HEK293 (cell line): Measurements from ENCODE around the gene HNRNPUL1.

Source experiments
- BCL11A ChIP-seq: fragments of 450-650 bp; formaldehyde crosslinking; IDR thresholded peaks from 2 replicates; pipeline ENCODE4 v1.5.1; 2016; ENCODE audit warnings: low read depth, missing biosample characterization, missing genetic modification characterization
- INSM2 ChIP-seq: fragments of 450-650 bp; formaldehyde crosslinking; IDR thresholded peaks from 2 replicates; pipeline ENCODE4 v1.5.1; 2016; ENCODE audit warnings: missing biosample characterization, missing genetic modification characterization
- KLF1 ChIP-seq: fragments of 450-650 bp; formaldehyde crosslinking; IDR thresholded peaks from 2 replicates; pipeline ENCODE4 v1.5.1; 2016; ENCODE audit warnings: missing biosample characterization, missing genetic modification characterization
- KLF16 ChIP-seq: fragments of 450-650 bp; formaldehyde crosslinking; IDR thresholded peaks from 2 replicates; pipeline ENCODE4 v1.5.1; 2017; ENCODE audit warnings: missing biosample characterization, missing genetic modification characterization
- KLF8 ChIP-seq: fragments of 450-650 bp; formaldehyde crosslinking; IDR thresholded peaks from 2 replicates; pipeline ENCODE4 v1.5.1; 2016; ENCODE audit warnings: missing biosample characterization, missing genetic modification characterization
- MEIS1 ChIP-seq: sonication (generic); formaldehyde crosslinking; IDR thresholded peaks from 2 replicates; pipeline ENCODE4 v1.8.1; 2022; ENCODE audit warnings: missing genetic modification reagents, mild to moderate bottlenecking, borderline replicate concordance
- PATZ1 ChIP-seq: fragments of 450-650 bp; formaldehyde crosslinking; IDR thresholded peaks from 2 replicates; pipeline ENCODE4 v1.5.1; 2016; ENCODE audit warnings: missing biosample characterization, missing genetic modification characterization
- PBX3 ChIP-seq: sonication (generic); formaldehyde crosslinking; IDR thresholded peaks from 2 replicates; pipeline ENCODE4 v1.8.1; 2022; ENCODE audit warnings: mild to moderate bottlenecking, moderate library complexity, missing genetic modification reagents
- RBAK ChIP-seq: fragments of 450-650 bp; formaldehyde crosslinking; IDR thresholded peaks from 2 replicates; pipeline ENCODE4 v1.5.1; 2016; ENCODE audit warnings: missing biosample characterization, missing genetic modification characterization
- SALL2 ChIP-seq: fragments of 450-650 bp; formaldehyde crosslinking; IDR thresholded peaks from 2 replicates; pipeline ENCODE4 v1.5.0; 2017; ENCODE audit warnings: missing biosample characterization, mild to moderate bottlenecking, missing genetic modification characterization, borderline replicate concordance
- SP2 ChIP-seq: fragments of 450-650 bp; formaldehyde crosslinking; IDR thresholded peaks from 2 replicates; pipeline ENCODE4 v1.5.1; 2016; ENCODE audit warnings: missing biosample characterization, missing genetic modification characterization
- TSHZ1 ChIP-seq: fragments of 450-650 bp; formaldehyde crosslinking; IDR thresholded peaks from 2 replicates; pipeline ENCODE4 v1.5.1; 2016; ENCODE audit warnings: missing biosample characterization, missing genetic modification characterization, borderline replicate concordance
- ZFP41 ChIP-seq: fragments of 450-650 bp; formaldehyde crosslinking; IDR thresholded peaks from 2 replicates; pipeline ENCODE4 v1.5.1; 2016; ENCODE audit warnings: missing biosample characterization, missing genetic modification characterization, borderline replicate concordance
- ZIC2 ChIP-seq: fragments of 450-650 bp; formaldehyde crosslinking; IDR thresholded peaks from 2 replicates; pipeline ENCODE4 v1.5.1; 2016; ENCODE audit warnings: missing biosample characterization, missing genetic modification characterization
- ZNF112 ChIP-seq: fragments of 450-650 bp; formaldehyde crosslinking; IDR thresholded peaks from 2 replicates; pipeline ENCODE4 v1.5.0; 2017; ENCODE audit warnings: missing biosample characterization, missing genetic modification characterization
- ZNF184 ChIP-seq: fragments of 450-650 bp; IDR thresholded peaks from 2 replicates; pipeline ENCODE4 v1.5.1; 2018; ENCODE audit warnings: missing biosample characterization, mild to moderate bottlenecking, missing genetic modification characterization
- ZNF19 ChIP-seq: fragments of 450-650 bp; formaldehyde crosslinking; IDR thresholded peaks from 2 replicates; pipeline ENCODE4; 2016; ENCODE audit warnings: missing biosample characterization, missing genetic modification characterization, low read depth
- ZNF23 ChIP-seq: fragments of 450-650 bp; formaldehyde crosslinking; IDR thresholded peaks from 2 replicates; pipeline ENCODE4 v1.5.1; 2016; ENCODE audit warnings: missing biosample characterization, missing genetic modification characterization, borderline replicate concordance
- ZNF239 ChIP-seq: fragments of 450-650 bp; formaldehyde crosslinking; IDR thresholded peaks from 2 replicates; pipeline ENCODE4 v1.5.1; 2016; ENCODE audit warnings: missing biosample characterization, missing genetic modification characterization
- ZNF24 ChIP-seq: fragments of 450-650 bp; formaldehyde crosslinking; IDR thresholded peaks from 2 replicates; pipeline ENCODE4 v1.5.1; 2016; ENCODE audit warnings: missing biosample characterization, missing genetic modification characterization
- ZNF311 ChIP-seq: fragments of 450-650 bp; formaldehyde crosslinking; IDR thresholded peaks from 2 replicates; pipeline ENCODE4 v1.5.1; 2017; ENCODE audit warnings: missing biosample characterization, missing genetic modification characterization, borderline replicate concordance
- ZNF335 ChIP-seq: fragments of 450-650 bp; formaldehyde crosslinking; conservative IDR thresholded peaks from 2 replicates; pipeline ENCODE4 v1.5.1; 2016; ENCODE audit warnings: missing biosample characterization, missing genetic modification characterization
- ZNF366 ChIP-seq: fragments of 450-650 bp; formaldehyde crosslinking; conservative IDR thresholded peaks from 2 replicates; pipeline ENCODE4 v1.5.1; 2016; ENCODE audit warnings: missing biosample characterization, missing genetic modification characterization
- ZNF416 ChIP-seq: fragments of 450-650 bp; formaldehyde crosslinking; IDR thresholded peaks from 2 replicates; pipeline ENCODE4 v1.5.1; 2016; ENCODE audit warnings: missing biosample characterization, missing genetic modification characterization
- ZNF488 ChIP-seq: fragments of 450-650 bp; formaldehyde crosslinking; IDR thresholded peaks from 2 replicates; pipeline ENCODE4 v1.5.1; 2016; ENCODE audit warnings: missing biosample characterization, missing genetic modification characterization
- ZNF521 ChIP-seq: fragments of 450-650 bp; formaldehyde crosslinking; IDR thresholded peaks from 2 replicates; pipeline ENCODE4 v1.5.1; 2017; ENCODE audit warnings: missing biosample characterization, mild to moderate bottlenecking, missing genetic modification characterization
- ZNF530 ChIP-seq: fragments of 450-650 bp; formaldehyde crosslinking; IDR thresholded peaks from 2 replicates; pipeline ENCODE4 v1.5.1; 2016; ENCODE audit warnings: low read depth, missing biosample characterization, missing genetic modification characterization
- ZNF623 ChIP-seq: fragments of 450-650 bp; formaldehyde crosslinking; IDR thresholded peaks from 2 replicates; pipeline ENCODE4 v1.5.1; 2016; ENCODE audit warnings: missing biosample characterization, missing genetic modification characterization
- ZNF654 ChIP-seq: fragments of 450-650 bp; formaldehyde crosslinking; IDR thresholded peaks from 2 replicates; pipeline ENCODE4 v1.5.1; 2016; ENCODE audit warnings: low read depth, missing biosample characterization, missing genetic modification characterization
- ZNF660 ChIP-seq: fragments of 450-650 bp; IDR thresholded peaks from 2 replicates; pipeline ENCODE4 v1.5.1; 2018; ENCODE audit warnings: missing biosample characterization, mild to moderate bottlenecking, missing genetic modification characterization
- ZNF76 ChIP-seq: fragments of 450-650 bp; formaldehyde crosslinking; IDR thresholded peaks from 2 replicates; pipeline ENCODE4; 2016; ENCODE audit warnings: low read depth, missing biosample characterization, missing genetic modification characterization, borderline replicate concordance
- ZNF768 ChIP-seq: fragments of 450-650 bp; formaldehyde crosslinking; IDR thresholded peaks from 2 replicates; pipeline ENCODE4 v1.5.1; 2018; ENCODE audit warnings: missing biosample characterization, mild to moderate bottlenecking, missing genetic modification characterization
- ZNF791 ChIP-seq: fragments of 450-650 bp; formaldehyde crosslinking; IDR thresholded peaks from 2 replicates; pipeline ENCODE4 v1.5.1; 2016; ENCODE audit warnings: missing biosample characterization, missing genetic modification characterization
- ZXDB ChIP-seq: fragments of 450-650 bp; formaldehyde crosslinking; IDR thresholded peaks from 2 replicates; pipeline ENCODE4 v1.5.1; 2016; ENCODE audit warnings: missing biosample characterization, missing genetic modification characterization

The HNRNPUL1 gene

GRCh38 chr19:41327576-41328156 lies 63.5 kb downstream of the HNRNPUL1 start (continued):
- TF ChIP-seq ZNF791 (tag by site-specific recombination) (no peak), ZNF623 (tag by site-specific recombination) (no peak), ZNF335 (tag by site-specific recombination) (no peak), ZNF521 (tag by site-specific recombination) (no peak), ZNF24 (tag by site-specific recombination) (no peak), ZNF23 (tag by site-specific recombination) (no peak), SP2 (peak; percentile 31; the same call in 1 of the 2 replicates), ZNF488 (tag by site-specific recombination) (no peak), KLF1 (tag by site-specific recombination) (peak; percentile 99), ZNF76 (tag by site-specific recombination) (no peak), MEIS1 (CRISPR knock-in tag) (no peak), ZNF416 (tag by site-specific recombination) (no peak), PATZ1 (tag by site-specific recombination) (peak; percentile 26; the same call in 1 of the 2 replicates), ZNF239 (tag by site-specific recombination) (no peak), ZNF768 (tag by site-specific recombination) (no peak), KLF8 (tag by site-specific recombination) (peak; percentile 63; the same call in 1 of the 2 replicates), TSHZ1 (tag by site-specific recombination) (no peak), BCL11A (tag by site-specific recombination) (no peak), ZXDB (tag by site-specific recombination) (no peak), ZNF660 (tag by site-specific recombination) (no peak), ZNF366 (tag by site-specific recombination) (no peak), ZNF530 (tag by site-specific recombination) (no peak), RBAK (tag by site-specific recombination) (no peak), PBX3 (CRISPR knock-in tag) (no peak), ZFP41 (tag by site-specific recombination) (no peak), SALL2 (tag by site-specific recombination) (no peak), ZNF654 (tag by site-specific recombination) (no peak), ZIC2 (peak; percentile 72), INSM2 (tag by site-specific recombination) (no peak), ZNF19 (tag by site-specific recombination) (no peak), KLF16 (tag by site-specific recombination) (no peak), ZNF112 (no peak), ZNF184 (tag by site-specific recombination) (no peak), ZNF311 (tag by site-specific recombination) (no peak)
